SK-N-SH (cell line): ENCODE results near the gene IFNL3. TPM values are rescaled to one million over a fixed set of nuclear protein-coding genes. Genes with fewer than 3 reads are reported as not detected.

Experiments
- CTCF ChIA-PET: fragments of 300-600, 350-600 bp; formaldehyde crosslinking; extraction: SDS; loops from one replicate; lab custom pipeline; 2021; lab: Yijun Ruan, JAX
- POLR2A ChIA-PET: fragments of 350-600 bp; sonication (Branson Sonifier 250); formaldehyde crosslinking; extraction: SDS; loops from one replicate; lab custom pipeline; 2020; ENCODE audit warnings: antibody characterized with exemption, inconsistent platforms; lab: Yijun Ruan, JAX
- DNase-seq: peaks from one replicate; pipeline ENCODE4 v3.0.0; 2012
- H2AFZ ChIP-seq: fragments of 200-600 bp; sonication (generic); 2 replicates; pipeline ENCODE4 v1.8.1; 2016; ENCODE audit warnings: antibody characterized with exemption, mild to moderate bottlenecking, low read depth
- H3F3A ChIP-seq: fragments of 200-600 bp; sonication (generic); replicated peaks from 2 replicates; pipeline ENCODE3; 2016; ENCODE audit warnings: antibody characterized with exemption, mild to moderate bottlenecking; ENCODE audit not compliant: insufficient read depth
- H3K27ac ChIP-seq, 2 experiments: fragments of 200-500 bp in 1 of 2; fragments of 200-600 bp in 1 of 2; sonication (Bioruptor generic) in 1 of 2; sonication (generic), shearing (Covaris generic) in 1 of 2; 2 replicates each; pipeline versions ENCODE4 v1.5.1 to v1.6.1; 2014 to 2016; ENCODE audit warnings: low read depth in 2 of 2, inconsistent platforms in 1 of 2, low read length in 1 of 2, mild to moderate bottlenecking in 1 of 2, mixed read lengths in 1 of 2
- H3K27me3 ChIP-seq: fragments of 200-600 bp; sonication (generic), shearing (Covaris generic); 2 replicates; pipeline ENCODE4 v1.6.1; 2016; ENCODE audit warnings: mixed run types; ENCODE audit not compliant: insufficient read depth
- H3K36me3 ChIP-seq, 2 experiments: fragments of 200-500 bp in 1 of 2; fragments of 200-600 bp in 1 of 2; sonication (Bioruptor generic) in 1 of 2; sonication (generic) in 1 of 2; replicated peaks in 1 of 2; 2 replicates each; pipeline versions ENCODE3 to v1.5.1; 2014 to 2016; ENCODE audit warnings: low read length in 1 of 2, mild to moderate bottlenecking in 1 of 2; ENCODE audit not compliant: insufficient read depth in 2 of 2, control insufficient read depth in 1 of 2
- H3K4me1 ChIP-seq, 2 experiments: fragments of 200-500 bp in 1 of 2; fragments of 200-600 bp in 1 of 2; sonication (Bioruptor generic) in 1 of 2; sonication (generic), shearing (Covaris generic) in 1 of 2; 2 replicates each; pipeline versions ENCODE4 v1.5.1 to v1.6.1; 2014 to 2016; ENCODE audit warnings: low read depth in 1 of 2, low read length in 1 of 2, mixed run types in 1 of 2; ENCODE audit not compliant: insufficient read depth in 2 of 2, control insufficient read depth in 1 of 2
- H3K4me2 ChIP-seq: fragments of 200-600 bp; sonication (generic), shearing (Covaris generic); 2 replicates; pipeline ENCODE4 v1.6.1; 2017; ENCODE audit warnings: mixed run types
- H3K4me3 ChIP-seq, 2 experiments: fragments of 200-500 bp in 1 of 2; fragments of 200-600 bp in 1 of 2; sonication (Bioruptor generic) in 1 of 2; sonication (generic), shearing (Covaris generic) in 1 of 2; 2 replicates each; pipeline versions ENCODE4 v1.5.1 to v1.8.1; 2014 to 2016; ENCODE audit warnings: low read depth in 2 of 2, inconsistent platforms in 1 of 2, low read length in 1 of 2, mild to moderate bottlenecking in 1 of 2, mixed read lengths in 1 of 2, moderate library complexity in 1 of 2
- H3K79me2 ChIP-seq: fragments of 200-600 bp; sonication (generic); 2 replicates; pipeline ENCODE4 v1.8.1; 2017; ENCODE audit warnings: mild to moderate bottlenecking; ENCODE audit not compliant: insufficient read depth
- H3K9ac ChIP-seq: fragments of 200-600 bp; sonication (generic); 2 replicates; pipeline ENCODE4 v1.6.1; 2017; ENCODE audit warnings: mixed run types
- H3K9me2 ChIP-seq: fragments of 200-600 bp; sonication (generic); 2 replicates; pipeline ENCODE4 v1.6.1; 2017; ENCODE audit warnings: mixed run types
- H3K9me3 ChIP-seq: fragments of 200-600 bp; sonication (generic); 2 replicates; pipeline ENCODE4 v1.6.1; 2017; ENCODE audit warnings: mixed run types, mild to moderate bottlenecking, moderate library complexity
- H4K20me1 ChIP-seq: fragments of 200-600 bp; sonication (generic); 2 replicates; pipeline ENCODE4 v1.6.1; 2017; ENCODE audit warnings: mild to moderate bottlenecking, mixed run types; ENCODE audit not compliant: insufficient read depth
- EP300 ChIP-seq, 2 experiments: IDR thresholded peaks; 2 replicates each; pipeline versions ENCODE4 v1.4.0 to v1.6.1; 2012; ENCODE audit warnings: borderline replicate concordance in 1 of 2, low read depth in 1 of 2, low read length in 1 of 2
- EZH2phosphoT487 ChIP-seq: fragments of 200-600 bp; sonication (generic); IDR thresholded peaks from 2 replicates; pipeline ENCODE4 v1.6.1; 2017; ENCODE audit warnings: low read depth, mixed run types, mild to moderate bottlenecking, antibody characterized with exemption, moderate library complexity, borderline replicate concordance
- GATA2 ChIP-seq: sonication (generic); formaldehyde crosslinking; IDR thresholded peaks from 2 replicates; pipeline ENCODE4 v1.5.0; 2020; ENCODE audit warnings: mild to moderate bottlenecking, missing genetic modification reagents
- MXI1 ChIP-seq: IDR thresholded peaks from 2 replicates; pipeline ENCODE4 v1.6.1; 2012; ENCODE audit warnings: mild to moderate bottlenecking, low read depth, low read length, improper control_type of control experiment
- NRF1 ChIP-seq: IDR thresholded peaks from 2 replicates; pipeline ENCODE4 v1.6.1; 2012; ENCODE audit warnings: low read depth, mild to moderate bottlenecking, low read length
- PBX3 ChIP-seq: IDR thresholded peaks from 2 replicates; pipeline ENCODE4; 2012
- RAD21 ChIP-seq: IDR thresholded peaks from 2 replicates; pipeline ENCODE4 v1.6.1; 2012; ENCODE audit warnings: mild to moderate bottlenecking, low read length
- RCOR1 ChIP-seq: fragments of 150-350 bp; IDR thresholded peaks from 2 replicates; pipeline ENCODE4 v1.6.1; 2017; ENCODE audit warnings: antibody characterized with exemption, low read length
- RFX5 ChIP-seq: IDR thresholded peaks from 2 replicates; pipeline ENCODE4 v1.6.1; 2012; ENCODE audit warnings: mild to moderate bottlenecking, improper control_type of control experiment, low read length
- RXRA ChIP-seq: IDR thresholded peaks from 2 replicates; pipeline ENCODE4 v1.4.0; 2012; ENCODE audit warnings: low read depth, mild to moderate bottlenecking, borderline replicate concordance
- SIN3A ChIP-seq: IDR thresholded peaks from 2 replicates; pipeline ENCODE4 v1.6.1; 2012; ENCODE audit warnings: low read depth, mild to moderate bottlenecking, low read length, moderate library complexity, borderline replicate concordance
- TEAD4 ChIP-seq: IDR thresholded peaks from 2 replicates; pipeline ENCODE4 v1.4.0; 2012; ENCODE audit warnings: mild to moderate bottlenecking, borderline replicate concordance; ENCODE audit not compliant: insufficient read depth
- ZBTB33 ChIP-seq: IDR thresholded peaks from 2 replicates; pipeline ENCODE4 v1.4.0; 2012; ENCODE audit warnings: low read depth, borderline replicate concordance
- WGBS: methylation state at CpG from one replicate; pipeline ENCODE4 v1.1.6; 2017; ENCODE audit warnings: low lambda C conversion rate; 5-methylcytosine and 5-hydroxymethylcytosine counted together
- polyA plus RNA-seq, 3 experiments: library from polyadenylated mRNA; depleted of rRNA; stranded (reverse); fragments of >200 nt; gene quantifications; 2 replicates each; pipeline ENCODE4 v1.2.3, GENCODE V29; 2012

IFNL3 gene
- polyA plus RNA-seq, 1 of the 3 experiments (the other 2 are of a cell fraction): not detected

DNA sequence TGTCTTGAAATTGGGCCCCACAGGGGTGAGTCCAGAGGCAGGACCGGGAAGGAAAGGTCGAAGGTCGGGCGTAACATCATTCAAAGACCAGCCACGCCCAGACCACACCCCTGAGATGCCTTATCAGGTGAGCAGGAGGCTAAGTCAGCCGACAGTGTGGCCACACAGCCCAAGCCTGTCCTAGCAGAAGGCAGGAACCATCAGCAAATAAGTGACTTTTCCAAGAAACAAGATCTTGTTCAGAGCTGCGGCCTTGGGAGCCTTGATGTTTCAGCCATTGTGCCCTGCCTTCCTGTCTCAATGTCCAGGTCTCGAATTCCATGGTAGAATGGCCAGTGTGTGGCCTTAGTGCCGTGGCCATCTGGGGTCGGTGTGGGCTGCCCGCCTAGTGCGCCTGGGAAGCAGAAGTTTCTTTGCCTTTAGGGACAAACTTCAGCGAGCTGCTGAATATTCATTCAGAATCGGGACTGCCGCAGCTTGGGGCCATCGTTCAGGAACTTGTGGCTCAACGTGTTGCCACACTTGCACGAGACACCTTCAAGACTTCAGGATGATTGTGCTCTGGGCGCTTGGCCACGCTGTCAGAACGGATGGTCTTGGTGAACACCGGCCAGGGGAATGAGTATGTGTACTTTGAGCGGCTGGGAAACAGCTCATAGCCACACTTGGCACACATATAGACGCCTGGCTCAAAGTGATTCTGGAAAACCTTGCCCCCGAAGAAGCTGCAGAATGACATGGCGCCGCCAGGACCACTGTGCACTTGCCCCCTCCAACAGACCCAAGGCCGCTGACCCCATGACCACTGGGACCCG is 9.9 kb upstream of the IFNL3 start:
- 61% methylated on average over 29 of the region's 29 CpGs for WGBS
- Histone ChIP-seq H3K4me3 (no peak overlapping the region), H3K4me1 (peaks cover 0 to 3% of the 10 kb centered on the region in 2 experiments; a peak in 1 of 4 replicates), H3K79me2 (no peaks in the 10 kb centered on the region), H3F3A (no peaks in the 10 kb centered on the region), H4K20me1 (no peaks in the 10 kb centered on the region), H2AFZ (no peak overlapping the region), H3K9me2 (no peaks in the 10 kb centered on the region), H3K27me3 (peaks cover 4% of the 10 kb centered on the region; the same call in 1 of the 2 replicates), H3K9me3 (no peaks in the 10 kb centered on the region), H3K4me2 (no peak overlapping the region), H3K36me3 (no peaks in the 10 kb centered on the region), H3K27ac (no peak overlapping the region), H3K9ac (no peak overlapping the region)
- no peak for DNase-seq
- ChIA-PET POLR2A (no interaction called here), CTCF (interaction anchor here (0.9 kb wide), 1 partner anchor 49 kb away, joined by 3 read pairs; no protein-coding TSS in a partner anchor)
- TF ChIP-seq PBX3 (no peak), RCOR1 (no peak), RFX5 (no peak), NRF1 (no peak), EP300 (IDR thresholded peaks at IDR 0.05; ENCODE audit: borderline replicate concordance in 1 of 2, low read depth in 1 of 2, low read length in 1 of 2) (no peak), RAD21 (no peak), GATA2 (CRISPR knock-in tag) (no peak), MXI1 (no peak), RXRA (no peak), SIN3A (no peak), ZBTB33 (no peak), EZH2phosphoT487 (no peak), TEAD4 (no peak)
